CD4-positive, alpha-beta T cell (primary cell): Measurements from ENCODE around the gene SLC4A5. TPM values are rescaled to one million over a fixed set of nuclear protein-coding genes. Genes with fewer than 3 reads are reported as not detected.

Experiments
- ATAC-seq: fragments of 200-7000 bp; cut with Tn5 transposase; one replicate; pipeline ENCODE4 v1.10.0; 2022; ENCODE audit warnings: mild to moderate bottlenecking; ENCODE audit not compliant: poor library complexity
- CTCF ChIA-PET: fragments of 350-600 bp; sonication (Branson Sonifier 250); formaldehyde crosslinking; loops from one replicate; lab custom pipeline; 2021; ENCODE audit warnings: antibody characterized with exemption, inconsistent platforms; lab: Charles Lee
- POLR2A ChIA-PET: fragments of 350-600 bp; sonication (Branson Sonifier 250); formaldehyde crosslinking; loops from one replicate; lab custom pipeline; 2021; ENCODE audit warnings: antibody characterized with exemption, inconsistent platforms; lab: Charles Lee
- DNase-seq, 14 experiments: peaks; one replicate each; pipeline ENCODE4 v3.0.0-alpha.2; 2013 to 2020; ENCODE audit warnings: mixed read lengths in 2 of 14
- H3K27ac ChIP-seq, 2 donors: one replicate each; pipeline versions ENCODE4 v1.5.1 to v1.7.0; 2013; ENCODE audit warnings: low read length in 2 of 2, low read depth in 1 of 2, mild to moderate bottlenecking in 1 of 2
- H3K27me3 ChIP-seq, 2 experiments: 1 replicate in 1 of 2; 2 replicates in 1 of 2; pipeline versions ENCODE4 v1.6.1 to v1.7.0; 2013; ENCODE audit warnings: low read length in 2 of 2, control low read depth in 1 of 2, mild to moderate bottlenecking in 1 of 2, moderate library complexity in 1 of 2; ENCODE audit not compliant: insufficient read depth in 2 of 2, control insufficient read depth in 1 of 2
- H3K36me3 ChIP-seq: one replicate; pipeline ENCODE4 v1.6.1; 2013; ENCODE audit warnings: low read length, control low read depth; ENCODE audit not compliant: insufficient read depth
- H3K4me1 ChIP-seq: one replicate; pipeline ENCODE4 v1.6.1; 2013; ENCODE audit warnings: low read length, control low read depth; ENCODE audit not compliant: insufficient read depth
- H3K4me3 ChIP-seq: one replicate; pipeline ENCODE4 v1.5.1; 2013; ENCODE audit warnings: mild to moderate bottlenecking, low read length, moderate library complexity
- H3K9me3 ChIP-seq, 2 experiments: 1 replicate in 1 of 2; 2 replicates in 1 of 2; pipeline versions ENCODE4 v1.6.1 to v1.7.0; 2013; ENCODE audit warnings: low read length in 2 of 2, mild to moderate bottlenecking in 2 of 2, control low read depth in 1 of 2, moderate library complexity in 1 of 2; ENCODE audit not compliant: control insufficient read depth in 1 of 2, insufficient read depth in 1 of 2
- H3K27ac Mint-ChIP-seq: one replicate; pipeline ENCODE4 v1.8.0; 2020; ENCODE audit warnings: mixed read lengths
- H3K27me3 Mint-ChIP-seq: one replicate; pipeline ENCODE4 v1.8.0; 2021; ENCODE audit warnings: mixed read lengths
- H3K36me3 Mint-ChIP-seq: one replicate; pipeline ENCODE4 v1.8.0; 2021; ENCODE audit warnings: low read depth, mixed read lengths
- H3K4me1 Mint-ChIP-seq: one replicate; pipeline ENCODE4 v1.8.0; 2021; ENCODE audit warnings: low read depth, mixed read lengths
- H3K4me3 Mint-ChIP-seq: one replicate; pipeline ENCODE4 v1.8.0; 2020; ENCODE audit warnings: mild to moderate bottlenecking, mixed read lengths
- H3K9me3 Mint-ChIP-seq: one replicate; pipeline ENCODE4 v1.8.0; 2020; ENCODE audit warnings: mixed read lengths
- CTCF ChIP-seq: fragments of 200-600 bp; IDR thresholded peaks from one replicate; pipeline ENCODE4 v1.8.0; 2022; ENCODE audit warnings: antibody characterized with exemption, mild to moderate bottlenecking
- intact Hi-C, 2 experiments: fragments of 100-400 bp; cut with DNase I in 1 of 2; cut with micrococcal nuclease in 1 of 2; formaldehyde crosslinking; loops; one replicate each; pipeline versions ENCODE4 v1.15.1 to v1.9.0; 2023 to 2025; cut with DNase I, micrococcal nuclease
- total RNA-seq, 174 experiments: library from RNA in 2 of 174; stranded (reverse) in 2 of 174; gene quantifications; one replicate each; pipeline ENCODE4 v1.2.3 and lab custom pipeline; 2021 to 2026

The SLC4A5 gene
- total RNA-seq, 2 experiments from 2014 or later = 7.8 to 10.4 TPM

GRCh38 chr2:74332550-74333174 is 10.6 kb downstream of the SLC4A5 start:
- Mint-ChIP-seq H3K4me3 (no peak overlapping the region), H3K4me1 (peaks cover 12% of the 10 kb centered on the region), H3K9me3 (no peaks in the 10 kb centered on the region), H3K27ac (no peak overlapping the region), H3K36me3 (no peaks in the 10 kb centered on the region), H3K27me3 (no peaks in the 10 kb centered on the region)
- no peak for TF ChIP-seq CTCF
- Histone ChIP-seq H3K4me1 (peaks cover 12% of the 10 kb centered on the region), H3K27ac (no peak overlapping the region), H3K4me3 (no peak overlapping the region), H3K27me3 (no peaks in the 10 kb centered on the region), H3K36me3 (peaks cover 4% of the 10 kb centered on the region), H3K9me3 (no peaks in the 10 kb centered on the region)
- ATAC-seq (no peak), DNase-seq (no peak)
- intact Hi-C loops = no loop called here
- CTCF ChIA-PET = no interaction called here
- POLR2A ChIA-PET = no interaction called here

- Histone ChIP-seq H3K4me3 (no peak overlapping the region), H3K36me3 (peaks cover 4% of the 10 kb centered on the region), H3K4me1 (peaks cover 4% of the 10 kb centered on the region), H3K27ac (no peak overlapping the region), H3K9me3 (no peaks in the 10 kb centered on the region), H3K27me3 (no peaks in the 10 kb centered on the region)
- ChIA-PET CTCF (no interaction called here), POLR2A (no interaction called here)
- intact Hi-C loops = no loop called here
- H3K27ac Mint-ChIP-seq = no peak overlapping the region
- DNase-seq = no peak
- H3K4me1 Mint-ChIP-seq = no peaks in the 10 kb centered on the region
- H3K9me3 Mint-ChIP-seq = no peaks in the 10 kb centered on the region
- peaks cover 6% of the 10 kb centered on the region for H3K36me3 Mint-ChIP-seq
- H3K27me3 Mint-ChIP-seq = no peaks in the 10 kb centered on the region
- no peak for TF ChIP-seq CTCF
- no peak overlapping the region for H3K4me3 Mint-ChIP-seq
- ATAC-seq = no peak
Observed at GRCh38 chr2:74328573-74328972, 14.6 kb downstream of the SLC4A5 start.

GRCh38 chr2:74328074-74328473 is 15.1 kb downstream of the SLC4A5 start:
- Mint-ChIP-seq H3K36me3 (peaks cover 10% of the 10 kb centered on the region), H3K4me1 (no peaks in the 10 kb centered on the region), H3K4me3 (no peak overlapping the region), H3K27me3 (no peaks in the 10 kb centered on the region), H3K27ac (no peak overlapping the region), H3K9me3 (no peaks in the 10 kb centered on the region)
- ATAC-seq (no peak), DNase-seq (no peak)
- no peak for TF ChIP-seq CTCF
- Histone ChIP-seq H3K9me3 (no peaks in the 10 kb centered on the region), H3K4me3 (no peak overlapping the region), H3K4me1 (peaks cover 4% of the 10 kb centered on the region), H3K27me3 (no peaks in the 10 kb centered on the region), H3K36me3 (peaks cover 4% of the 10 kb centered on the region), H3K27ac (no peak overlapping the region)
- intact Hi-C loops = no loop called here
- ChIA-PET CTCF (no interaction called here), POLR2A (no interaction called here)
